Stromal cell of bone marrow (primary cell): ENCODE results near the gene PIEZO1.

Experiments
- DNase-seq: peaks from one replicate; pipeline ENCODE4 v3.0.0-alpha.2; 2012; ENCODE audit warnings: low read depth

The PIEZO1 gene

GRCh38 chr16:88817785-88818574, 33.0 kb upstream of the PIEZO1 start:
- DNase-seq: no peak

GRCh38 chr16:88816736-88817535, 31.9 kb upstream of the PIEZO1 start:
- no peak for DNase-seq

- DNase-seq: no peak
Measured at GRCh38 chr16:88815901-88816589, 31.0 kb upstream of the PIEZO1 start.

- DNase-seq: no peak
Measured at GRCh38 chr16:88815227-88815626, 30.2 kb upstream of the PIEZO1 start.

- no peak for DNase-seq
Measured at GRCh38 chr16:88814144-88814502, 29.1 kb upstream of the PIEZO1 start.

GRCh38 chr16:88813269-88814143, 28.5 kb upstream of the PIEZO1 start:
- DNase-seq: no peak

GRCh38 chr16:88812513-88813268, 27.7 kb upstream of the PIEZO1 start:
- DNase-seq: no peak

- peak; percentile 84 for DNase-seq
Measured at GRCh38 chr16:88811769-88812512, 26.9 kb upstream of the PIEZO1 start, which contains the start of gene APRT. Gene APRT, minus strand, starts transcription at chr16:88811928. Its CDS starts 29 bp downstream, at chr16:88811899.

GRCh38 chr16:88810912-88811768, 26.1 kb upstream of the PIEZO1 start:
- peak; percentile 68 for DNase-seq

GRCh38 chr16:88810166-88810911, 25.3 kb upstream of the PIEZO1 start:
- DNase-seq: no peak

GRCh38 chr16:88809676-88810165, 24.7 kb upstream of the PIEZO1 start:
- DNase-seq: no peak

GRCh38 chr16:88809068-88809675, 24.2 kb upstream of the PIEZO1 start:
- DNase-seq: no peak

- DNase-seq: no peak
Measured at GRCh38 chr16:88807626-88808453, 22.8 kb upstream of the PIEZO1 start.

- no peak for DNase-seq
Measured at GRCh38 chr16:88807142-88807625, 22.2 kb upstream of the PIEZO1 start.

GRCh38 chr16:88806491-88807111, 21.6 kb upstream of the PIEZO1 start:
- DNase-seq: no peak

GRCh38 chr16:88805887-88806393, 20.9 kb upstream of the PIEZO1 start:
- no peak for DNase-seq
